Limb (tissue), 2 donors: ENCODE data around the gene NPDC1.

Source experiments
- DNase-seq, 2 donors: peaks; one replicate each; pipeline ENCODE4 v3.0.0-alpha.2; 2016; ENCODE audit errors: extremely low spot score in 2 of 2

NPDC1 gene

DNA sequence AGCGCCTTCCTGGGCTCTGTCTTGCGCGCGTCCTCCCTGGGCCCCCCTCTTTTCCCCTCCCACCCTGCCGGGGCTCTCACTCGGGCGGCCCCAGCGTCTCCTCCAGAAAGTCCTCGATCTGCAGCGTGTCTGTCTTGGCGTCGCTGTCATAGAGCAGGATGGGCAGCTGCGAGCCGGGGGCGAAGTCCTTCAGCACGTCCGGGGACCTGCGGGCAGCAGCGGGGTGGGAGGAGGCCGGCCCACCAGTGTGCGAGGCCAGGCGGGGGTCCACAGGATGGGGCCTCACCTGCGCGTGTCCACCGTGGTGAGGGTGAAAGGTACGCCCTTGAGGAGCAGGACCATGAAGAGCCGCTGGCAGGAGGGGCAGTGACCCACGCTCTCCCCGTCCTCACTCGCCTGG lies 50.6 kb downstream of the NPDC1 start:
- no peak for DNase-seq

GRCh38 chr9:136994888-136995230 lies 51.1 kb downstream of the NPDC1 start:
- DNase-seq = no peak

DNA sequence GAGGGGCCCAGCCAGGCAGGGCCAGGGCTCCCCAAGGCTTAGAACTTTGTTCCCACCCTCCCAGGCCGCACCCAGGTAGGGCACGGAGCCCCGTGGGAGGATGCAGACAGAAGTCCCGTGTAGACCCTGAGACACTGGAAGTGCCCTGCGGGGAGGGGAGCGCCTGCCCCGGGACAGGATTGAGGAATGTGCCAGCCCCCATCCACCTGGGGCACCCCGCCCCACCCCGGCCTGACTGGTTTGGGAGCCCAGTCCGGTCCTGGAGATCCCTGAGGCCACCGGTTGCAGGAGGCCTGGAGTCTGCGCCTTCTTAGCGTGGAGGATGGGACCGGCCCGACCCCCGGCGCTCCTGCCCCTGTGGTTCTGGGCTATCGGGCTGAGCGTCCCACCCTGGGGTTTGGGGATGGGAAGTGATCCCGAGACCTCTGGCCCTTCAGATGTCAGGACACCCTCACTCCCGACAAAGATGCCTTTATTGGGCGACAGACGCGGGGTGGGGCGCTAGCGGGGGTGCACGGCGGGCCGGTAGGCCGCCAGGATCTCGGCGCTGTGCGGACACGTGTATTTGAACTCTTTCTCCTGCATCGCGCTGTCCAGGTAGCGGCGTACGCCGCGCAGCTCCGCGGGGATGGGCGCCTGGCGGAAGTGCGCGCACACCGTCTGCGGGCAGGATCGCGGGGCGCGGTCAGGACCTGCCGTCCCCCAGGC lies 51.6 kb downstream of the NPDC1 start:
- DNase-seq = no peak

GRCh38 chr9:136992819-136993369 lies 53.1 kb downstream of the NPDC1 start:
- no peak for DNase-seq

DNA sequence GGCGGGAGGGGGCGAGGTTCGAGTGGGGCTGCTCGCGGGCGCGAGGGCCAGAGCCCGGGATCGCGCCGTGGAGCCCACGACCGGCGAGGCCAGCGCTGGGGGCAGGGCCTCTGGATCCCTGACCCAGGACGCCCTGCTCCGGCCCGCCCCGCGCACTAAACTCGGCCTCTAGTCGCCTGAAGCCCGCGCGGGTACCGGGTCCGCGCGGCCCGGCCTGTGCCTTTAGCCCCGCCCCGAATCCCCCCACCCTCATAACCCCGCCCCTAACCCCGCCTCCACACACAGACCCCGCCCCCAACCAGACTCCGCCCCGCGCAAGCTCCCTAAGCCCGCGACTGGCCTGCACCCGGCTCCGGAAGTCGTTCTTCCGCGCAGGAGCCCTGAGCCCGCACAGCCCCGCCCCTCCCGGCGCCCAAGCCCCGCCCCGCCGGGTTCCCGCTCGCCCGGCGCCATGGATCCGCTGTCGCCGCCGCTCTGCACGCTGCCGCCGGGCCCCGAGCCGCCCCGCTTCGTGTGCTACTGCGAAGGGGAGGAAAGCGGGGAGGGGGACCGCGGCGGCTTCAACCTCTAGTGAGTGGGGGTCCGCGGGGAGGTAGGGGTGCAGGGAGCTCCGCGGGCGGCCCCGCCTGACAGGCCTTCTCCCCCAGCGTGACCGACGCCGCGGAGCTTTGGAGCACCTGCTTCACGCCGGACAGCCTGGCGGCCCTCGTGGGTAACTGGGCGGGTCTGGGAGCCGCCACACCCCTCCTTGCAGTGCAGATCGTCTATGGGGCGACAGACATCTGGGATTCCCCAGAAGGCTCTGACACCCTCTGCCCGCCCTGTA lies 53.8 kb downstream of the NPDC1 start, which contains the start of gene PAXX:
Gene PAXX (plus strand): TSS at position 430 of the 826 bp plus-strand sequence. CDS start 22 bp downstream, at position 452.
- peak; percentile 85 to 93 for DNase-seq

GRCh38 chr9:136990242-136990911 lies 55.6 kb downstream of the NPDC1 start:
- DNase-seq = no peak
